Esophagus squamous epithelium (tissue), 4 donors: ENCODE results near the gene TECR.

Experiments used
- POLR2A ChIP-seq, 4 donors: fragments of 450-650 bp; IDR thresholded peaks; one replicate each; pipeline ENCODE4 v1.6.1; 2017; ENCODE audit warnings: antibody characterized with exemption in 4 of 4, mild to moderate bottlenecking in 4 of 4, moderate library complexity in 3 of 4
- TF ChIP-seq, protein P1 (sequence below), 6 experiments: fragments of 450-650 bp in 4 of 6; fragments of 200-600 bp in 2 of 6; sonication (generic) in 2 of 6; IDR thresholded peaks; one replicate each; pipeline ENCODE4 v1.5.1; 2016 to 2019; ENCODE audit warnings: antibody characterized with exemption in 6 of 6, mild to moderate bottlenecking in 4 of 6, moderate library complexity in 4 of 6

DNA sequence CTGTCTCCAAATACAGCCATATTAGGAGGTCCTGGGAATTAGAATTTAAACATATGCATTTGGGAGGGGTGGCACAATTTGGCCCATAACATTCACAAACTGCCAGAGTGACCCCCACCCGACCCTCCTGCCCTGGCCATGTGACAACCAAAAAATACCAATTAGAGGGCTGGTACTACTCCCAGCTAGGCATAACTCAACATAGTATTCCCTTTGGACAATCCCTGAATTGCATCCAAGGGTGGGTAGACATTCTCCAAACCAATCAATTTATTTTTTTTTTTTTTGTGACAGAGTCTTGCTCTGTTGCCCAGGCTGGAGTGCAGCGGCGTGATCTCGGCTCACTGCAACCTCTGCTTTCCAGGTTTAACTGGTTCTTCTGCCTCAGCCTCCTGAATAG, 83.3 kb downstream of the TECR start:
- TF ChIP-seq, protein P1, sequence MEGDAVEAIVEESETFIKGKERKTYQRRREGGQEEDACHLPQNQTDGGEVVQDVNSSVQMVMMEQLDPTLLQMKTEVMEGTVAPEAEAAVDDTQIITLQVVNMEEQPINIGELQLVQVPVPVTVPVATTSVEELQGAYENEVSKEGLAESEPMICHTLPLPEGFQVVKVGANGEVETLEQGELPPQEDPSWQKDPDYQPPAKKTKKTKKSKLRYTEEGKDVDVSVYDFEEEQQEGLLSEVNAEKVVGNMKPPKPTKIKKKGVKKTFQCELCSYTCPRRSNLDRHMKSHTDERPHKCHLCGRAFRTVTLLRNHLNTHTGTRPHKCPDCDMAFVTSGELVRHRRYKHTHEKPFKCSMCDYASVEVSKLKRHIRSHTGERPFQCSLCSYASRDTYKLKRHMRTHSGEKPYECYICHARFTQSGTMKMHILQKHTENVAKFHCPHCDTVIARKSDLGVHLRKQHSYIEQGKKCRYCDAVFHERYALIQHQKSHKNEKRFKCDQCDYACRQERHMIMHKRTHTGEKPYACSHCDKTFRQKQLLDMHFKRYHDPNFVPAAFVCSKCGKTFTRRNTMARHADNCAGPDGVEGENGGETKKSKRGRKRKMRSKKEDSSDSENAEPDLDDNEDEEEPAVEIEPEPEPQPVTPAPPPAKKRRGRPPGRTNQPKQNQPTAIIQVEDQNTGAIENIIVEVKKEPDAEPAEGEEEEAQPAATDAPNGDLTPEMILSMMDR (IDR thresholded peaks at IDR 0.05): no peak
- TF ChIP-seq POLR2A (IDR thresholded peaks at IDR 0.05): no peak
